Activated CD4-positive, alpha-beta memory T cell treated with anti-CD3 and anti-CD28 coated beads for 36 hours (primary cell): ENCODE measurements around the gene TARDBP. TPM values are rescaled to one million over a fixed set of nuclear protein-coding genes. Genes with fewer than 3 reads are reported as not detected.
"Not testable (repeated sequence)": the region's sequence is repeated elsewhere in the genome, so short reads cannot be mapped to it uniquely, and the experiment has no call there.

ENCODE experiments used
- CTCF ChIA-PET: fragments of 350-600 bp; sonication (Branson Sonifier 250); formaldehyde crosslinking; loops from one replicate; lab custom pipeline; 2021; ENCODE audit warnings: antibody characterized with exemption, inconsistent platforms; lab: Charles Lee
- POLR2A ChIA-PET: fragments of 350-600 bp; sonication (Branson Sonifier 250); formaldehyde crosslinking; loops from one replicate; lab custom pipeline; 2021; ENCODE audit warnings: antibody characterized with exemption; lab: Charles Lee
- DNase-seq: peaks from one replicate; pipeline ENCODE4 v3.0.0-alpha.2; 2020
- H3K27ac Mint-ChIP-seq: one replicate; pipeline ENCODE4 v1.8.0; 2021; ENCODE audit warnings: mixed read lengths
- H3K27me3 Mint-ChIP-seq: one replicate; pipeline ENCODE4 v1.8.0; 2021; ENCODE audit warnings: mixed read lengths
- H3K36me3 Mint-ChIP-seq: one replicate; pipeline ENCODE4 v1.8.0; 2021; ENCODE audit warnings: mixed read lengths
- H3K4me1 Mint-ChIP-seq: one replicate; pipeline ENCODE4 v1.8.0; 2021; ENCODE audit warnings: low read depth, mixed read lengths
- H3K4me3 Mint-ChIP-seq: one replicate; pipeline ENCODE4 v1.8.0; 2021; ENCODE audit warnings: mild to moderate bottlenecking, mixed read lengths
- H3K9me3 Mint-ChIP-seq: one replicate; pipeline ENCODE4 v1.8.0; 2021; ENCODE audit warnings: mixed read lengths
- intact Hi-C: fragments of 100-400 bp; cut with micrococcal nuclease; formaldehyde crosslinking; loops from one replicate; pipeline ENCODE4 v1.15.1; 2023
- total RNA-seq, 2 experiments: library from RNA; stranded (reverse); gene quantifications; one replicate each; pipeline ENCODE4 v1.2.3, GENCODE V29; 2021

Gene TARDBP
- total RNA-seq, 2 experiments from 2014 or later, result 175 to 177 TPM

- POLR2A ChIA-PET, result no interaction called here
- Mint-ChIP-seq H3K27me3 (no peaks in the 10 kb centered on the region), H3K4me1 (peaks cover 30% of the 10 kb centered on the region), H3K9me3 (no peaks in the 10 kb centered on the region), H3K27ac (no peak overlapping the region), H3K4me3 (no peak overlapping the region), H3K36me3 (peaks cover 30% of the 10 kb centered on the region)
- intact Hi-C loops, result no loop called here
- CTCF ChIA-PET, result interaction anchor here (3.7 kb wide), 1 partner anchor 19 kb away, joined by 33 read pairs; no protein-coding TSS in a partner anchor
- no peak for DNase-seq
Observed at GRCh38 chr1:11056504-11056903, 44.0 kb downstream of the TARDBP start.

- intact Hi-C loops, result no loop called here
- Mint-ChIP-seq H3K27ac (no peak overlapping the region), H3K4me1 (peaks cover 32% of the 10 kb centered on the region), H3K27me3 (no peaks in the 10 kb centered on the region), H3K9me3 (no peaks in the 10 kb centered on the region), H3K36me3 (peaks cover 32% of the 10 kb centered on the region), H3K4me3 (peak overlapping the region; percentile 33)
- no peak for DNase-seq
- ChIA-PET POLR2A (no interaction called here), CTCF (interaction anchor here (0.7 to 3.7 kb wide), 2 partner anchors 20 to 1600 kb away, joined by 3 to 33 read pairs; no protein-coding TSS in a partner anchor)
Observed at GRCh38 chr1:11057477-11057876, 45.0 kb downstream of the TARDBP start.

- Mint-ChIP-seq H3K36me3 (peaks cover 33% of the 10 kb centered on the region), H3K27me3 (no peaks in the 10 kb centered on the region), H3K27ac (no peak overlapping the region), H3K4me3 (peak overlapping the region; percentile 88), H3K4me1 (peaks cover 38% of the 10 kb centered on the region), H3K9me3 (no peaks in the 10 kb centered on the region)
- CTCF ChIA-PET, result interaction anchor here (1.1 to 3.7 kb wide), 2 partner anchors 20 to 588 kb away, joined by 3 to 33 read pairs; no protein-coding TSS in a partner anchor
- POLR2A ChIA-PET, result interaction anchor here (0.8 kb wide), 1 partner anchor 20 kb away, joined by 3 read pairs; no protein-coding TSS in a partner anchor
- no peak for DNase-seq
- intact Hi-C loops, result no loop called here
Observed at GRCh38 chr1:11058026-11058425, 45.6 kb downstream of the TARDBP start.

- DNase-seq, result no peak
- ChIA-PET CTCF (interaction anchor here (1.1 to 3.7 kb wide), 2 partner anchors 21 to 587 kb away, joined by 3 to 33 read pairs; no protein-coding TSS in a partner anchor), POLR2A (interaction anchor here (0.8 kb wide), 1 partner anchor 21 kb away, joined by 3 read pairs; no protein-coding TSS in a partner anchor)
- Mint-ChIP-seq H3K4me3 (peak overlapping the region; percentile 88), H3K4me1 (peaks cover 44% of the 10 kb centered on the region), H3K27me3 (no peaks in the 10 kb centered on the region), H3K36me3 (peaks cover 33% of the 10 kb centered on the region), H3K27ac (peak overlapping the region; percentile 79), H3K9me3 (no peaks in the 10 kb centered on the region)
- intact Hi-C loops, result no loop called here
Observed at GRCh38 chr1:11058595-11059154, 46.2 kb downstream of the TARDBP start.

GRCh38 chr1:11059155-11059967 lies 46.9 kb downstream of the TARDBP start:
- no peaks in the 10 kb centered on the region for H3K9me3 Mint-ChIP-seq
- intact Hi-C loops, result no loop called here
- H3K36me3 Mint-ChIP-seq, result peaks cover 32% of the 10 kb centered on the region
- DNase-seq, result peak; percentile 18
- peak overlapping the region; percentile 79 for H3K27ac Mint-ChIP-seq
- H3K4me1 Mint-ChIP-seq, result peaks cover 46% of the 10 kb centered on the region
- CTCF ChIA-PET, result interaction anchor here (1.1 to 8.2 kb wide), 5 partner anchors 10 to 586 kb away, joined by 3 to 85 read pairs (median 7); partner anchors contain the start of gene EXOSC10
- no peaks in the 10 kb centered on the region for H3K27me3 Mint-ChIP-seq
- peak overlapping the region; percentile 88 for H3K4me3 Mint-ChIP-seq
- POLR2A ChIA-PET, result interaction anchor here (0.7 to 3.1 kb wide), 5 partner anchors 8 to 99 kb away, joined by 3 to 15 read pairs (median 5); partner anchors contain the start of gene EXOSC10

- POLR2A ChIA-PET, result interaction anchor here (0.7 to 3.1 kb wide), 8 partner anchors 9 to 98 kb away, joined by 3 to 15 read pairs (median 4); partner anchors contain the start of genes EXOSC10 and TARDBP
- H3K9me3 Mint-ChIP-seq, result no peaks in the 10 kb centered on the region
- CTCF ChIA-PET, result interaction anchor here (1.3 to 8.2 kb wide), 4 partner anchors 10 to 582 kb away, joined by 4 to 85 read pairs (median 6); partner anchors contain the start of gene EXOSC10
- intact Hi-C loops, result loop anchor here (1.0 to 10.0 kb wide), 4 partner anchors 23 to 205 kb away; partner anchors contain the start of genes EXOSC10, MTOR and TARDBP
- H3K27ac Mint-ChIP-seq, result peak within 1 kb of the TSS; percentile 93
- H3K4me3 Mint-ChIP-seq, result peak within 1 kb of the TSS; percentile 94
- H3K27me3 Mint-ChIP-seq, result no peaks in the 10 kb centered on the region
- peaks cover 46% of the 10 kb centered on the region for H3K4me1 Mint-ChIP-seq
- peaks cover 34% of the 10 kb centered on the region for H3K36me3 Mint-ChIP-seq
- peak; percentile 93 for DNase-seq
Observed at GRCh38 chr1:11059968-11060830, 47.7 kb downstream of the TARDBP start, which contains the start of gene SRM. SRM (minus strand) TSS chr1:11060018; CDS start chr1:11059943, 75 bp downstream.

GRCh38 chr1:11061652-11062365 lies 49.4 kb downstream of the TARDBP start:
- intact Hi-C loops, result loop anchor here (2.0 to 10.0 kb wide), 3 partner anchors 25 to 203 kb away; partner anchors contain the start of genes MTOR and TARDBP
- Mint-ChIP-seq H3K9me3 (no peaks in the 10 kb centered on the region), H3K4me1 (peaks cover 46% of the 10 kb centered on the region), H3K4me3 (peak overlapping the region; percentile 94), H3K27ac (peak overlapping the region; percentile 93), H3K27me3 (no peaks in the 10 kb centered on the region), H3K36me3 (peaks cover 40% of the 10 kb centered on the region)
- ChIA-PET CTCF (interaction anchor here (1.3 to 8.2 kb wide), 2 partner anchors 25 to 581 kb away, joined by 4 to 85 read pairs; no protein-coding TSS in a partner anchor), POLR2A (interaction anchor here (0.8 to 3.1 kb wide), 6 partner anchors 11 to 185 kb away, joined by 3 to 15 read pairs (median 4); partner anchors contain the start of genes EXOSC10 and TARDBP)
- no peak for DNase-seq

GRCh38 chr1:11062965-11063401 lies 50.5 kb downstream of the TARDBP start:
- intact Hi-C loops, result loop anchor here (10.0 kb wide), 1 partner anchor 202 kb away; the partner anchor contains the start of gene MTOR
- H3K27me3 Mint-ChIP-seq, result no peaks in the 10 kb centered on the region
- ChIA-PET CTCF (interaction anchor here (8.2 kb wide), 1 partner anchor 26 kb away, joined by 85 read pairs; no protein-coding TSS in a partner anchor), POLR2A (interaction anchor here (0.9 to 2.6 kb wide), 2 partner anchors 25 to 35 kb away, joined by 3 to 8 read pairs; no protein-coding TSS in a partner anchor)
- H3K9me3 Mint-ChIP-seq, result no peaks in the 10 kb centered on the region
- H3K36me3 Mint-ChIP-seq, result peaks cover 37% of the 10 kb centered on the region
- peak overlapping the region; percentile 63 for H3K27ac Mint-ChIP-seq
- H3K4me3 Mint-ChIP-seq, result no peak overlapping the region
- peak; percentile 72 for DNase-seq
- H3K4me1 Mint-ChIP-seq, result peaks cover 40% of the 10 kb centered on the region

- peaks cover 39% of the 10 kb centered on the region for H3K36me3 Mint-ChIP-seq
- POLR2A ChIA-PET, result not testable (repeated sequence)
- CTCF ChIA-PET, result interaction anchor here (8.2 kb wide), 1 partner anchor 27 kb away, joined by 85 read pairs; no protein-coding TSS in a partner anchor
Observed at GRCh38 chr1:11063937-11064537, 51.6 kb downstream of the TARDBP start.

GRCh38 chr1:11064942-11065341 lies 52.5 kb downstream of the TARDBP start:
- H3K27ac Mint-ChIP-seq, result no peak overlapping the region
- intact Hi-C loops, result loop anchor here (10.0 kb wide), 1 partner anchor 200 kb away; the partner anchor contains the start of gene MTOR
- H3K27me3 Mint-ChIP-seq, result no peaks in the 10 kb centered on the region
- ChIA-PET POLR2A (no interaction called here), CTCF (interaction anchor here (8.2 kb wide), 1 partner anchor 28 kb away, joined by 85 read pairs; no protein-coding TSS in a partner anchor)
- DNase-seq, result no peak
- peaks cover 30% of the 10 kb centered on the region for H3K4me1 Mint-ChIP-seq
- no peaks in the 10 kb centered on the region for H3K9me3 Mint-ChIP-seq
- H3K4me3 Mint-ChIP-seq, result no peak overlapping the region
- peaks cover 44% of the 10 kb centered on the region for H3K36me3 Mint-ChIP-seq

More at GRCh38 chr1:11063937-11064537, 51.6 kb downstream of the TARDBP start:
- not testable (repeated sequence) for H3K27ac Mint-ChIP-seq, H3K27me3 Mint-ChIP-seq, H3K9me3 Mint-ChIP-seq, H3K4me3 Mint-ChIP-seq, DNase-seq
- peaks cover 31% of the 10 kb centered on the region for H3K4me1 Mint-ChIP-seq
- intact Hi-C loops, result loop anchor here (10.0 kb wide), 1 partner anchor 201 kb away; the partner anchor contains the start of gene MTOR
